KBM-7 (cell line): ENCODE results near the gene OVOL3.

ENCODE experiments used
- DNase-seq: peaks from one replicate; pipeline ENCODE4 v3.0.0-alpha.2; 2015
- in situ Hi-C: fragments of 300-500 bp; cut with MboI; formaldehyde crosslinking; loops from 2 replicates; pipeline ENCODE4 v1.14.3; 2020; ENCODE audit warnings: low sequenced_read_pairs, low pct_unique_long_range_greater_than_20kb, mixed read lengths

Gene OVOL3

GRCh38 chr19:36152019-36152351 lies 41.0 kb downstream of the OVOL3 start:
- no peak for DNase-seq
- in situ Hi-C loops, result no loop called here

GRCh38 chr19:36152352-36153091 lies 41.6 kb downstream of the OVOL3 start, which contains the start of gene COX7A1:
COX7A1 (minus strand) TSS chr19:36152447; CDS start chr19:36152407, 40 bp downstream.
- no peak for DNase-seq
- in situ Hi-C loops, result no loop called here

GRCh38 chr19:36153126-36153525 lies 42.2 kb downstream of the OVOL3 start:
- in situ Hi-C loops, result no loop called here
- DNase-seq, result no peak

GRCh38 chr19:36160821-36161596 lies 50.1 kb downstream of the OVOL3 start:
- DNase-seq, result no peak
- in situ Hi-C loops, result no loop called here
